HG03196 (cell line): ENCODE data around the gene FAT4.
A peak's percentile ranks its signal among the peaks of the same experiment; 100 is the strongest.

Experiments
- ATAC-seq: cut with Tn5 transposase; IDR thresholded peaks from one replicate; pipeline ENCODE4 v1.9.1; 2021; ENCODE audit not compliant: unreplicated experiment

The FAT4 gene, protein sequence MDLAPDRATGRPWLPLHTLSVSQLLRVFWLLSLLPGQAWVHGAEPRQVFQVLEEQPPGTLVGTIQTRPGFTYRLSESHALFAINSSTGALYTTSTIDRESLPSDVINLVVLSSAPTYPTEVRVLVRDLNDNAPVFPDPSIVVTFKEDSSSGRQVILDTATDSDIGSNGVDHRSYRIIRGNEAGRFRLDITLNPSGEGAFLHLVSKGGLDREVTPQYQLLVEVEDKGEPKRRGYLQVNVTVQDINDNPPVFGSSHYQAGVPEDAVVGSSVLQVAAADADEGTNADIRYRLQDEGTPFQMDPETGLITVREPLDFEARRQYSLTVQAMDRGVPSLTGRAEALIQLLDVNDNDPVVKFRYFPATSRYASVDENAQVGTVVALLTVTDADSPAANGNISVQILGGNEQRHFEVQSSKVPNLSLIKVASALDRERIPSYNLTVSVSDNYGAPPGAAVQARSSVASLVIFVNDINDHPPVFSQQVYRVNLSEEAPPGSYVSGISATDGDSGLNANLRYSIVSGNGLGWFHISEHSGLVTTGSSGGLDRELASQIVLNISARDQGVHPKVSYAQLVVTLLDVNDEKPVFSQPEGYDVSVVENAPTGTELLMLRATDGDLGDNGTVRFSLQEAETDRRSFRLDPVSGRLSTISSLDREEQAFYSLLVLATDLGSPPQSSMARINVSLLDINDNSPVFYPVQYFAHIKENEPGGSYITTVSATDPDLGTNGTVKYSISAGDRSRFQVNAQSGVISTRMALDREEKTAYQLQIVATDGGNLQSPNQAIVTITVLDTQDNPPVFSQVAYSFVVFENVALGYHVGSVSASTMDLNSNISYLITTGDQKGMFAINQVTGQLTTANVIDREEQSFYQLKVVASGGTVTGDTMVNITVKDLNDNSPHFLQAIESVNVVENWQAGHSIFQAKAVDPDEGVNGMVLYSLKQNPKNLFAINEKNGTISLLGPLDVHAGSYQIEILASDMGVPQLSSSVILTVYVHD (N-terminal part only)

DNA sequence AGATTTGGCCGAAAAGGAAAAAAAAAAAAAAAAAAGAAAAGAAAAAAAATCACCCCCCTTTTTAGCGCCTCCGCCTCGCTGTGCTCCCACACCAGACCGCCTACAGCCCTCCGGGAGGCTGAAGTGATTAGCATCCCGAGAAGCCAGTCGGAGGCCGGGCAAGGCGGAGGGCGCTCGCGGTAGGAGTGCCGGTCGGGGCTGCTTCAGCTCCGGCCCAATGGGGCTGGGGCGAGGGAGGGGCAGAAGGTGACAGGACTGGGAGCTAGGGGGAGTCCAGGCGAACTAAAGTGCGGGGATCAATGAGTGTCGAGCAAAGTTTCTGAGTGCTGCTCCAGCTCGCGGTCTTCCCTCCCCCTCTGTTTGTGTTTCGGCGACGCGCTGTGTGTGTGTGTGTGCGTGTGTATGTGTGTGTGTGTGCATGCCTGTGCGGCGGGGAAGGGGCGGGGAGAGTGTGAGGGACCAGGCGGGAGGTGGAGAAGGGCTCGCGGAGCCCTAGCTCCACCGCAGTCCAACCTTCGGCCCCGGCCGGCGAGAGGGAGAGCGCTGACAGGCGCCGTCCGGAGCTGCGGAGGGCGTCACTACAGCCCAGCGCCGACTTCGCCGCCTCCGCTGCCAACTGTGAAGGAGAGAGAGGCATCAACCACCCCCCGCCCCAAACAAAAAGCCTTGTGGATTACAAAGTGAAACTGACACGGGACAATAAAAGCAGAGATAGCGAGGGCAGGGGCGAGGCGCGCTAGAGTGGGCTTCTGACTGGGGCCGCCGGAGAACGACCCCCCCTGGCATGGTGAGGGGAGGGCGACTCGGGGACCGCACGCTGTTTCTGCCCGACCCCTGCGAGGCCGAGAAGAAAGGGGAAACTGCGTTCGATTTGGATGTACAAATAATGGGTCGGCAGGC is at the start of gene FAT4:
Gene FAT4 (plus strand): TSS at position 280 of the 900 bp plus-strand sequence. CDS start 1,457 bp downstream, outside the sequence.
- ATAC-seq = peak; percentile 64

DNA sequence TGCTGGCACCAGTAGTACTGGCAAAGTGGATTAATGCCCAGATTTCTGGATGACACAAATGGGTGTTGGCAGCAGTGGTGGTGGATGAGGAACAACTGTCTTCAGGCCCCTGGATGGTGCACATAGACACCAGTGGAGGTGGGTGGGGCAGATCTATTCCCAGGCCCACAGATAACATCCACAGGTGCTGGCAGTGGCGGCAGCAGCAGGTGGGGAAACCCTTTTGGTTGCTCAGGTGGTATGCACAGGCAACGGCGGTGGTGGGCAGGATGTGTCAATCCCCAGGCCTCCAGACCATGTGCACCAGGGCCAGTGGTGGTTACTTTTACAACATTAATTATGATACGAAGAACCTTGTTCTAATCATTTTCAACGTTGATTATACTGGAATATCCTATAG is 48.9 kb upstream of the FAT4 start:
- ATAC-seq = no peak

DNA sequence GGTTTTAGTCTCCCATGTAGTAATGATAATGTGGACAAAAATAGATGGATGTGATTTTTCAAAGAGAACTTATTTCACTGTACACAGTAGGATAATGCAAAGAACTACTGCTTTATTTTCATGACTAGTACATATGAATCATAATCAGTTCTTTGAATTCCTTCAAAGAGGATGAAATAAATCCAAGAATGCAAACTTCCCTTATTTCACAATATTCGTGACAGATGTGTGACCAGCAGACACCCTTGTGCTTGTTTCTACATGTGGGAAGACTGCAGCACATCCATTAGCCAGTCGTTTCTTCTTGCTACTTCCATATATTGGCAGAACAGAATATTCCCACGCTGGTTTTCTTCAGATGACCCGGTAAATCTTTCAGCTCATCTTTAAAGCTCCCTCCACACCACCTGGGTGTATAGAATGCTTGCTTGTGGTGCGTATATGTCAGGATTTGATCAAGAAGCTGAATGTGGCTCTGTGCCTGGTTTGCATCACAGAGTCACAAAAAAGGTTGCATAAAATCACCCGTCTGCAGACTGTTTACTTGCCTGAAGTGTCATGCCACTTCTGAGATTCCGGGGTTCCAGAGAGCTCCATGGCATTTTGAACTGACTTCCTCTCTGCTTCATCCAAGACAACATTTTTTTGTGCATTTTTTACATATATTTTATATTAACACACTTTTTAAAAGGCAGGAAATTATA is 47.7 kb upstream of the FAT4 start:
- no peak for ATAC-seq

DNA sequence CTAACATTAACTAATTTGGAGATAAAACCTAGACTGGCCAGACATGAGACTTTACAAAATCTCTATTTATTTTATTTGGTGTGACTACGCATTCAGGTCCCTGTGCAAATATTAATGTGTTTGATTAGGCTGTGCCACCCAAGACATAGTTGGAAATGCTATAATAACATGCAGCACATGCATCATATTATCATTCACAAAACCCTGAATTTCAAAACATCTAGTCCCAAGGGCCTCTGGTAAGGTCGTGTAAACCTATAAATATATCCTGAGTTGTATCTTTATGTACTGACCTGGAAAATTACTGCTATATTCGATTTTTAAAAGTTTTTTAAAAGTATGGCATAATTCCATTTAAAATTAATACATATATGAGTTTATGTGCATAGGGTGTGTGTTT is 47.1 kb upstream of the FAT4 start:
- no peak for ATAC-seq

DNA sequence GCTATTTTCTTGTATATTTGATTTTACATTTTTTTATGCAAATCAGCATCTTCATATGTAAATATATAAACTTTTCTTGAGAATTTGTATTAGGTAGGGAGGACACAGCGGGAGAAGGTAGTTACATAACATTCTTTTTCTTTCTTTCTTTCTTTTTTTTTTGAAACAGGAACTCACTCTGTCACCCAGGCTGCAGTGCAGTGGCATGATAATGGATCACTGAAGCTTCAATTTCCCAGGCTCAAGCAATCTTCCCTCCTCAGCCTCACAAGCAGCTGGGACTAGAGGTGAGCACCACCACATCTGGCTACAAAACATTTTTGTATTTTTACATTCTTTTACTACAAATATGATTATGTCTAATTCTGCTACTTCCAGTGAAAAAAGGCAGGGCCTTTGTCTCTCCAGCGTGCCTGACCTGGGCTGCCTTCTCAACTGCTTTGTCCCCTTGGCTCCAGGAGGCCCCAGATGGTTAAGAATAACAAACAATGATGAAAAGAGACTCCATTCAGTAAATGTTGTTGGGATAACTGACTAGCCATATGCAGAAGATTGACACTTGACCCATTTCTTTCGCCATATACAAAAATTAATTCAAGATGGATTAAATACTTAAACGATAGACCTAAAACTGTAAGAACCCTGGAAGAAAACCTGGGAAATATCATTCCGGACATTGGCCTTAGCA is 46.5 kb upstream of the FAT4 start:
- no peak for ATAC-seq

DNA sequence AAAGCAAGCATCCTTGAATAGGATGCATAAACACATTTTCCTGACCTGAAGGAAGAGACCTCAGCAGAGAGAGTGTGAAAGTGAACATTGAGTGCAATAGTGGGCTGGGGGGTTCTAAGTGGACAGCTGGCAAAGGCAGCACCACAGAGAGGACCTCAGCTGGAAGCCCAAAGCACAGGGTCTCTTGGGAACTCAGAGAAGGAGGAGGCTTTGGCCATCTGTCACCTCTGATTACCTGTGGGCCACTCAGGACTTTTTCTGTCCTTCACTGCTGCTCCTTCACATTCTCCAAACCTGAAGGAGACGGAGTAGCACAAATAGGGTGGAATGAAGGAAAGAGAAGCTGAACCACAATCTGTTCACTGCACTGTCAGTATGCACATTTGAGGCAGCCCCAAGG is 37.9 kb upstream of the FAT4 start:
- no peak for ATAC-seq

DNA sequence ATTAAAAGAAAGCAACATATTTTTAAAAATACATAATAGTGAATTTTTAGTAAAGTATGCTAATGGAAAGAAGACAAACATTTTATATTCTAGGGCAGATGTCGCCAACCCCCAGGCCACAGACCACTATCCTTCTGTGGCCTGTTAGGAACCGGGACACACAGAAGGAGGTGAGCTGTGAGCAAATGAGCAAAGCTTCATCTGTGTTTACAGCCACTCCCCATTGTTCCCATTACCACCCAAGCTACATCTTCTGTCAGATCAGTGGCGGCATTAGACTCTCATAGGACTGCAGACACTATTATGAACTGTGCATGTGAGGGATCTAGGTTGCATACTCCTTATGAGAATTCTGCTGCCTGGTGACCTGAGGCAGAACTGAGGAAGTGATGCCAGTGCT is 37.0 kb upstream of the FAT4 start:
- ATAC-seq = no peak

DNA sequence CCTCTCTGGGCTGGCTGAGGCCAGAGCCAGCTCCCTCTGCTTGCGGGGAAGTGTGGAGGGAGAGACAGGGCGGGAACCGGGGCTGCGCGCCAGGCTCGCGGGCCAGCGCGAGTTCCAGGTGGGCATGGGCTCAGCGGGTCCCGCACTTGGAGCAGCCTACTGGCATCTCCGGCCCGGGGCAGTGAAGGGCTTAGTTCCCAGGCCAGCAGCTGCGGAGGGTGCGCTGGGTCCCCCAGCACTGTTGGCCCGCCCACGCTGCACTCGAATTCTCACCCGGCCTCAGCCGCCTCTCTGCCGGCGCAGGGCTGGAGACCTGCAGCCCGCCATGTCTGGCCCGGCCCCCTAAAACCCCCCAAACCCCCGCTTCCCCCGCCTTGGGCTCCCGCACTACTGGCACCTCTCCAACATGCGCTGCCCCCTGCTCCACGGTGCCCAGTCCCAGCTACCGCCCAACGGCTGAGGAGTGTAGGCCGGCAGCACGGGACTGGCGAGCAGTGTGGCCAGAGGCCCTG is 33.8 kb upstream of the FAT4 start:
- ATAC-seq = no peak

DNA sequence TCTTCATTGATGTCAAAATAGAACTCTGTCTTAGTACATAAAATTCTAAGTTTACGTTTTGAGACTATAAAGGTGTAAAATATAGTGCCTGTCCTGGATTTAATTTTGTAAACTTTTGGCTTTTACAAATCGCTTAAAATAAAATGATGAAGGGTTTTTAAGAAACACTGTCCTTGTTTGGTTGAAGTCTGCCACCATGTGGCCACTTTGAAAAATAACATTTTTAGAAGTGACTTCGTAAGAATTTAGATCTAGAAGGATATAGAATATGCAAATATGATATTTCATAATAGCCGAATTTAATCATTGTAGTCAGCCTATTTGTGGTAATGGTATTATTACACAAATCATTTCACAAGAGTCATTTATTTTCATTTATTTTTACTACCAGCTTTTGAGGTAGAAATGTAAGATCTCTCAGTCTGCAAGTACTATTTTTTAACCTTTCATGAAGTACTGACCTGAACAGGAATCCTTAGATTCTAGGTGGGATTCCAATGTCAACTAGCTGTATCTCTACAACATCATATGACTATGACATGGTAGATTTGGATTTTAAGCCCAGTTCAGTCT is 31.0 kb upstream of the FAT4 start:
- ATAC-seq = no peak

DNA sequence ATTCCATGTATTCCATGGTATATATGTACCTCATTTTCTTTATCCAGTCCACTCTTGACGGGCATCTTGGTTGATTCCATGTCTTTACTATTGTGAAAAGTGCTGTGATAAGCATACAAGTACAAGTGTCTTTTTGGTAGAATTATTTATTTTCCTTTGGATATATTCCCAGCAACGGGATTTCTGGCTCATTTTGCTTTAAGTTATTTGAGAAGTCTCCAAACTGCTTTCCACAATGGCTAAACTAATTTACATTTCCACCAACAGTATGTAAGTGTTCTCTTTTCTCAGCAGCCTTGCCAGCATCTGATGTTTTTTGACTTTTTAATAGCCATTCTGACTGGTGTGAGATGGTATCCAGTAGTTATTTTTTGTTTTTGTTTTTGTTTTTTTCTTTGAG is 17.6 kb upstream of the FAT4 start:
- ATAC-seq = no peak

DNA sequence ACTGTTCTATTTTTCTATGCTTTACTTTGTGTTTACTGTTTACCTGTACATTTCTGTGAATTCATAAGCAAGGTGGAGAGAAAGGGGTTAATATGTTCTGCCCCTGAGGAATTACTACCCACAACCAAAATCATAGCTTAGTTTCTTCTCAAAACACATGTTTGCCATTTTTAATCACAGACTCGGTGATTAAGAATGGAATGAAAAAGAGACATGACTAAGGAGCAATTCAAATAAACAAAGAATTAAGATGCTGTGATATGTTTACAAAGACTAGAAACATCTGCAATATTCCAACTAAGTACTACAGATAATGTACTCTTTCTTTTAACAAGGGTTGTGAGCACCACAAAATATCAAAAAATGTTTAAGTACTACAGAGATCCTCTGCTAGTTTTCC is 11.7 kb upstream of the FAT4 start:
- no peak for ATAC-seq

DNA sequence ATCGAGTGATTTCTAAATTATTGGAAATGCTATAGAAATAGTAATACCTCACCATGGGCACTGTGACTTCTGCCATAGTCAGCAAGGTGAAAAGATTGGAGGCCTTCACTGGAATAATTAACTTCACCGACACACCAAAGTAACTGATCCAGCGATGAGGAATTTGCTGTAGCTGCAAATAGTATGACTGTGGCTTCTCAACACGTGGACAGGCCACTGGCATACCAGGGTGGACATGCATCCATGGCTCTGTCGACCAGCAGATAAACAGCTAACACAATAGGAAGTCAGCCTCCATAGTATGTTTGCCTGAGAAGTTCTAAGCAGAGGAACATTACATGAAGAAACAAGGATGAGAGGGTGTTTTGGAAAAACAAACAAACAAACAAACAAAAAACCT is 10.9 kb upstream of the FAT4 start:
- no peak for ATAC-seq

DNA sequence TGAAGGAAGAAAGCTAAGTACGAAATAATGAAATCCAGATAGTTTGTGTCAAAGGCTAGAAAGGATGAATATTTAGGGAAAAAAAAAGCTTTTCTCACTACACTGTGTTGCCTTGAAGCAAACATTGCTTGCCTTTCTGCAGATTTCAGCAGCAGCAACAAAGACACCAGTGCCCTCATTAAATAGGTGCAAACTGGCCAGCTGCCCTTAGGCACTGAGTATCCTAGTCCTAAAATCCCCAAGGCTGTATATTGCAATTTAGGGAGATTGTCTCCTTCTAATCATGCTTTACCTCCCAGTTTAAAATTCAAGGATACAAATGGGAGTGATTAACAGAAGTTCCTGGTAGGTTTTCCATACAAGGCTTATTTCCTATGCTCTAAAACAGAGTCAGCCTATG is 8.6 kb upstream of the FAT4 start:
- no peak for ATAC-seq

DNA sequence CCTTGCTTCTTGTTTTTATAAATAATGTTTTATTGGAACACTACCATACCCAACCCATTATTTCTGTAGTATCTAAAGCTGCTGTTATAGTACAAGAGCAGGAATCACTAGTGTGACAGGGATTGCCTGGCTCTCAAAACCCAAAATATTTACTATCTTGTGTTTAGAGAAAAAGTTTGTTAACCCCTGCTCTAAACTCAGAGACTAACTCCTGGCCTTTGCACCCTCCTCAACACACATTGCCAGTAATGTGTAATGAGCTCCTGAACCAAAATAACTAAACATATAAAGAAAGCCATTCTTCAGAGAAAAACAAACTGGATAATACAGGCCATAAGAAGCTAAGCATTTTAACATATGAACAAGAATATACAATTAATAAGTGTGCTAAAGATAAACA is 8.2 kb upstream of the FAT4 start:
- ATAC-seq = no peak

DNA sequence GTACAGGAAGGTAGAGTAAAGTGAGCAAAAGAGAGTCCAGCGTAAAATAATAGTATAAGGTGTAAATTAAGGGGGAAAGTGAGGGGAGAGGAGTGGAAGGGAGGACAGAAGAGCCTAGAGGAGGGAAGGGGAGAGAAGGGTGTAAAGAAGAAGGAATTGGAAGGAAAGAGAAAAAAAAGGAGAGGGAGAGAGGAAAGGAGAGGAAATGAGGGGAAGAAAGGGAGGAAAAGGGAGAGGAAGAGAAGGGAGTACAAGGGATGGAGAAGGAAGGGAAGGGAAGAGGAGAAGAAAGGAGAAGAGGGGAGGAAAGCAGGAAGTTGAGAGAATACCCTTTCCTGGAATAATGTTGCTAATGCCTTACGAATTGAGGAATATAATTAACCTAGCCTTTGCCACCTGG is 3.3 kb upstream of the FAT4 start:
- no peak for ATAC-seq

DNA sequence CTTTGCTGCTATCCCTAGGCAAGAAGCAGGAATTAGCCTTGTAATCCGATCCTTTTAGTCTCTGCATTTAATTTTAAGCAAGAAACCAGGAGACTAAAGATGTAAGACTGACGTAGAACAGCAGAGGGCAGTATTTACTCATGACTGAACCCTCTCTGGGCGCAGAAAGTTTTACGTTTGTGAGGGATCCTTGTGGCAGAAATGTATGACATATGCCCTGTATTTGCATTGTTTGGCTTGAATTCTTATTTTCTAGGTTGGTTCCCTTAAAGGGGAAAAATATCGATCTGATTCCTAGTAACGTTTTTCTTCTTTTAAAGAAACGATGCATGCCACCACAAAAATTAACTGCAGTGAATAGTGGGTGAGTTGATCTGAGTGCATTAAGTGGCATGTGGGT is 1.3 kb upstream of the FAT4 start:
- peak; percentile 69 for ATAC-seq

DNA sequence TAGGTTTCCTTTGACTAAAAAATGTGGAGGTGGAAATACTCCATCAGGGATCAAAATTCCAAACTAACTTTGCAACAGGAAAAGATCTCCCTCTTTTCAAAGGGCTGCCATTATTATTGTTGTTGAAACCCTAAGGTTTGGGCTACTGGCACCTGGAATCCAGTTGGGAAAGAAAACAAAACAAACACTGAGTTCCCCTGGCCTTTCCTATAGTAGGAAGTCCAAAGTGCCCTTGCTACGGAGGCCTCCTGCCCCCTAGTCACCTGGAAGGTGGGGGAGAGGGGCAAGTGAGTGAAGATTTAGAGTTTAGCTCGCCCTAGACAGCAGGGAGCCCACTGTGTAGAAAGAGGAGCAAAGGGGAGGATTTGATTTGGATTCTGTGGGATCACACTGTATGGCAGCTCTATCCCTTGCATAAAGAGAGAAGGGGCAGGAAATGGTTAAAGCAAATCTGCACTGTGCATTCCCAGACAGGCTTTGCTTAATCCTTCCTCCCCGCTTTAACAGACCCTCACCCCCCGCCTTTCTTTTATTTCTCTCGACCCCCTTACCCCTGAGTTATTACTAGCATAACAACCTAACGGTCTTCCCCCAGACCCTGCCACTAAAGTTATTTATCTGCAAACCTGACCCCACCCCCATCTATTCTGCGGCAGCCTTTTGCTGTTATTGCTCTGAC is 627 bp upstream of the FAT4 start:
- ATAC-seq = no peak

DNA sequence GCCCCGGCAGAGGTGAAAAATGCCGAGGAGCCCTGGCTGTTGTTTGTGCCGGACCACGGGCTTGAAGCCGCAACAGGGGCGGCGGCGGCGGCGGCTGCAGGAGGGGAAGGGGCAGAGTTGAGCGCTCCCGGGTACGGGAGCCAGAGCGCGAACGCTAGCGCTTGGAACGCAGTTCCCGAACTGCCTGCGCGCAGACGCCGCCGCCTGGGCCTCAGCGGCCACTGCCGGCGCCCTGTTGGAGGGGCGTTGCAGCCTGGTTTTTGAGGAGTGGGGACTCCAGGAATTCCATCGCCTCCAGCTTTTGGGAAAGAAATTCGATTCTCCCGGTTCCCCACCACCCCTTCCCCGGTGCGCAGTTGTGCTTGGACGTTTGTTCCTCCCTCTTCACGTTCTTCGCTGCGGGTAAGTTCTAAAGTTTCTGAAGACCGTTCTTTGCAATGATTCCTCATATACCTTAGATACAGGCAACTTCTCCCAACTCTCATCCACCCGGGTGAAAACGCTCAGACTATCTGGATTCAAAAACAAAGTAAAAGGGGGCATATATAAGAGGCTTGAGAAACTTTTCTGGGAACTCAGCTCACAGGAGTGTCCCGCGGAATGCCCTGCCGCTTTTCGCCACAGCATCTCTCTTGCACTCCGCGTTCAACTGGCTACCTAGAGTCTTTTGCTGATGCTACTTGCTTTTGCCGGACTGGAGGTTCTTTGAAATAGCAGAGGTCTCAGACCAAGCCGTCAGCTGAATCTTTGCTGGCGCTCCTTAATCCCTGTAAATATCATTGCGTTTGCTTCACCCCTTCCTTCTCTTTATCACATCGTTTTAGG is 1.0 kb downstream of the FAT4 start:
- no peak for ATAC-seq
